Measurements from ENCODE around the gene NEDD8. TPM values are rescaled to one million over a fixed set of nuclear protein-coding genes. Genes with fewer than 3 reads are reported as not detected.
A peak's percentile ranks its signal among the peaks of the same experiment; 100 is the strongest.
"Not testable (repeated sequence)": the region's sequence is repeated elsewhere in the genome, so short reads cannot be mapped to it uniquely, and the experiment has no call there.

NEDD8 gene
- total RNA-seq, 1 donor from 2014 or later: 132 TPM

DNA sequence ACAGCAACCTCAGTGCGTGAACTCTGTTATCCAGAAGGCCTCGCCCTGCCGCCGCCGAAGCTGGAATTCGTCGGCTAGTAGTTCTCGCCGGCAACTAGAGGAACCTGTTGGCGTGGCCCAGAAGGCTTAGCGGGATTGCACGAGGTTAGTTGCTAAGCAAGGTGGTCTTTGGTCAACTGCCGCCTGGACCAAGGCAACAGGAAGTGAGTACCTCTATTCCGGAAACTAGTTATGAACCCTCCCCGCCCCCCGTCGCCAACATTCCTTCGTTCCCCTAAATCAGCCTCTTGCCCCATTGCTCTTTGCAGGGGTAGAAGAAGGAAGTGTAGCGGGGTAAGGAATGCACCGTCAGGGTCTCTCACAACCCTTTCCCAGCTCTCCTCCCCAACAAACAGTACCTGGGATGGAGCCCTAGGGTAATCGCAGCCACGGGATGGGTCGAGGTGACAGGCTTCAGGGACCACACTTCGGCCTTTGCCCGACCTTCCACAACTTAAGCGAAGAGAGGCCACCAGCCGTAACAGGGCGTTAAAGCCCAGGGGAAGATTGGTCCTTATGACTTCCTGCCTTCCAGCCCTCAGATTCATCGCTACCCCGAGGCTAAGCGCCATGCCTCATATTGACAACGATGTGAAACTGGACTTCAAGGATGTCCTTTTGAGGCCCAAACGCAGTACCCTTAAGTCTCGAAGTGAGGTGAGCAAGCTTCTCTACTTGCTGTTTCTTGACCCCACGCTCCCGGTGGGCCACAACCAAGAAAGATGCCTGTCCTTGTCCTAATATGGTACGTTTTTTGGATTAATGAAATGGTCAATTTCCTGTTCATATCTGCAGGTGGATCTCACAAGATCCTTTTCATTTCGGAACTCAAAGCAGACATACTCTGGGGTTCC lies 724 bp upstream of the NEDD8 start, which contains the start of gene GMPR2:
Gene GMPR2, plus strand, starts transcription at position 285 of the 893 bp plus-strand sequence. Its CDS starts 325 bp downstream, at position 610.
- no peaks in the 10 kb centered on the region for H3K9me3 ChIP-seq
- H3K27me3 ChIP-seq (ENCODE audit: low read depth): no peaks in the 10 kb centered on the region
- peaks cover 43% of the 10 kb centered on the region for H3K36me3 ChIP-seq
- peaks cover 30% of the 10 kb centered on the region for H3K4me1 ChIP-seq
- intact Hi-C loops (cut with DNase I): no loop called here
- DNase-seq: no peak
- peak; percentile 74 to 81 for ATAC-seq
- peak within 1 kb of the TSS; percentile 83 for H3K4me3 ChIP-seq
- TF ChIP-seq, protein P1, sequence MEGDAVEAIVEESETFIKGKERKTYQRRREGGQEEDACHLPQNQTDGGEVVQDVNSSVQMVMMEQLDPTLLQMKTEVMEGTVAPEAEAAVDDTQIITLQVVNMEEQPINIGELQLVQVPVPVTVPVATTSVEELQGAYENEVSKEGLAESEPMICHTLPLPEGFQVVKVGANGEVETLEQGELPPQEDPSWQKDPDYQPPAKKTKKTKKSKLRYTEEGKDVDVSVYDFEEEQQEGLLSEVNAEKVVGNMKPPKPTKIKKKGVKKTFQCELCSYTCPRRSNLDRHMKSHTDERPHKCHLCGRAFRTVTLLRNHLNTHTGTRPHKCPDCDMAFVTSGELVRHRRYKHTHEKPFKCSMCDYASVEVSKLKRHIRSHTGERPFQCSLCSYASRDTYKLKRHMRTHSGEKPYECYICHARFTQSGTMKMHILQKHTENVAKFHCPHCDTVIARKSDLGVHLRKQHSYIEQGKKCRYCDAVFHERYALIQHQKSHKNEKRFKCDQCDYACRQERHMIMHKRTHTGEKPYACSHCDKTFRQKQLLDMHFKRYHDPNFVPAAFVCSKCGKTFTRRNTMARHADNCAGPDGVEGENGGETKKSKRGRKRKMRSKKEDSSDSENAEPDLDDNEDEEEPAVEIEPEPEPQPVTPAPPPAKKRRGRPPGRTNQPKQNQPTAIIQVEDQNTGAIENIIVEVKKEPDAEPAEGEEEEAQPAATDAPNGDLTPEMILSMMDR (IDR thresholded peaks at IDR 0.05): no peak
- peak within 1 kb of the TSS; percentile 91 for H3K27ac ChIP-seq

DNA sequence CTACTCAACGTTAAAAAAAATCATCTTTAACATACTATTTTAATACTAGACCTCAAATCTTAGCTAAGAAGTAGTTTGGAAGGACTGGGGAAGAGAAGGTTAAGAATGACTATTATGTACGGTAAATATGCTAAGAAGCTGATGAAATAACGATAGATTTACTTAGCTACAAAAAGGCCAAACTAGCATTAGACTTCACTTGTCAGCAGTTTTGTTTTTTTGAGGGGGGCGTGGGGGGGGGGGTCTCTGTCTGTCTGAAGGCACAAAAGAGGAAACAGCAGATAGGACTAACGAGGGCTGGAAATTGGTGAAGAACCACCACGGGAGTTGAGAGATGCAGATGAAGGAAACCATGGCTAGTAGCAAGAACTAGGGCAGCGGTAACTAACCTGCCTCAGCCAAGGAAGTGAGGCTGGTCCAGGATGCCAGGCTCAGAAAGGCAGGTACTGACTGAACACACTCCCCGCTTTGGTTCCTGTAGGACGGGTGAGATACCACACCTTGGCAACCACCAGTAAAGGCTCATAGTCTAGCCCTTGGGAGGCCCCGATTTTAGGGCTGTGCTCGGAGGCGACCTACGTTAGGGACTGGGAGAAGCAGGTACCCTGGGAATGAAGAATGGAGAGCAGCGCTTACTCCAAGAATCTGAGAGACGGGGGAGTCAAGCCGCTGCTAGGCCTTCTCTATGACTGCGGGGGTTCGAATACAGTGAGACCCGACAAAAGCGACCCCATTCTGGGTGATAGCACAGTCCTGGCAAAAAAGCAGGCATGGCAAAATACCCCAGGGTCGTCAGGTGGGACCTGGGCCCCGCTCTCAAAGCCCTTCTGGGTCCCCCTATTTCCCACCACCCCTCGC lies 675 bp downstream of the NEDD8 start:
- peak overlapping the region; percentile 83 for H3K4me3 ChIP-seq
- H3K4me1 ChIP-seq: peaks cover 29% of the 10 kb centered on the region
- H3K27ac ChIP-seq: peak overlapping the region; percentile 91
- no peaks in the 10 kb centered on the region for H3K27me3 ChIP-seq (ENCODE audit: low read depth)
- no peaks in the 10 kb centered on the region for H3K9me3 ChIP-seq
- H3K36me3 ChIP-seq: peaks cover 39% of the 10 kb centered on the region
- peak; percentile 1 to 5 for ATAC-seq
- TF ChIP-seq, protein P1 (IDR thresholded peaks at IDR 0.05): no peak
- DNase-seq: no peak
- intact Hi-C loops (cut with DNase I): no loop called here

GRCh38 chr14:24228902-24229301 lies 3.3 kb downstream of the NEDD8 start:
- TF ChIP-seq, protein P1 (IDR thresholded peaks at IDR 0.05): no peak
- no peak overlapping the region for H3K4me3 ChIP-seq
- intact Hi-C loops (cut with DNase I): no loop called here

DNA sequence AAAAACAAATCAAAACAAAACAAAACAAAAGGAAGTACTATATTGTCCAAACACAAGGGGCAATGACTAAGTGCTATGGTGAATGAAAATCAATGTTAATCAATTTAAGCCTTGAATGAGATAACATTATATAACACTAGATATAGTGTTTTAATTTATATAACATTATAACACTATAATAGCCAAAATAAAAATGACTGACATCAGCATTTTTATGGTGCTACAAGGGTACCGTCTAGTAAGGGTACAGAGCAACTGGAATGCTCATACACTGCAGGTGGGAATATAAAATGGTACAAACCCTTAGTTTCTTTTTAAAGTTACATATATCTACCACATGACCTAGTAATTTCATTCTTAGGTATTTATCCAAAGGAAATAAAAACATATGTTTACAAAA lies 5.7 kb downstream of the NEDD8 start:
- H3K27me3 ChIP-seq (ENCODE audit: low read depth): no peaks in the 10 kb centered on the region
- no peaks in the 10 kb centered on the region for H3K9me3 ChIP-seq
- intact Hi-C loops (cut with DNase I): no loop called here
- H3K4me3 ChIP-seq: no peak overlapping the region
- peaks cover 20% of the 10 kb centered on the region for H3K36me3 ChIP-seq
- no peak overlapping the region for H3K27ac ChIP-seq
- TF ChIP-seq, protein P1 (IDR thresholded peaks at IDR 0.05): no peak
- DNase-seq: no peak
- H3K4me1 ChIP-seq: peaks cover 10% of the 10 kb centered on the region
- ATAC-seq: no peak

More at GRCh38 chr14:24228902-24229301, 3.3 kb downstream of the NEDD8 start:
- Histone ChIP-seq H3K27ac (no peak overlapping the region), H3K27me3 (ENCODE audit: low read depth) (no peaks in the 10 kb centered on the region), H3K36me3 (peaks cover 21% of the 10 kb centered on the region), H3K4me1 (peaks cover 22% of the 10 kb centered on the region), H3K9me3 (no peaks in the 10 kb centered on the region)
- DNase-seq (no peak), ATAC-seq (no peak)

GRCh38 chr14:24224618-24225071 lies 7.5 kb downstream of the NEDD8 start:
- no peak for DNase-seq
- H3K4me1 ChIP-seq: no peaks in the 10 kb centered on the region

GRCh38 chr14:24222987-24223386 lies 9.2 kb downstream of the NEDD8 start:
- ATAC-seq; H3K4me3 ChIP-seq; DNase-seq; H3K27me3 ChIP-seq (ENCODE audit: low read depth); intact Hi-C loops (cut with DNase I); H3K4me1 ChIP-seq; H3K9me3 ChIP-seq; H3K27ac ChIP-seq: not testable (repeated sequence)
- peaks cover 20% of the 10 kb centered on the region for H3K36me3 ChIP-seq

More at GRCh38 chr14:24224618-24225071, 7.5 kb downstream of the NEDD8 start:
- ATAC-seq: no peak
- H3K9me3 ChIP-seq: no peaks in the 10 kb centered on the region
- no peaks in the 10 kb centered on the region for H3K27me3 ChIP-seq (ENCODE audit: low read depth)
- TF ChIP-seq, protein P1 (IDR thresholded peaks at IDR 0.05): no peak
- intact Hi-C loops (cut with DNase I): no loop called here
- H3K4me3 ChIP-seq: no peak overlapping the region
- peaks cover 22% of the 10 kb centered on the region for H3K36me3 ChIP-seq
- no peak overlapping the region for H3K27ac ChIP-seq
